GM18951 (cell line): ENCODE results near the gene SLC38A8.

Experiments
- POLR2A ChIP-seq: IDR thresholded peaks from 4 replicates; pipeline ENCODE4 v1.6.1; 2011; ENCODE audit warnings: mild to moderate bottlenecking; ENCODE audit not compliant: insufficient read length, insufficient read depth; ENCODE audit errors: extremely low read depth
- in situ Hi-C: fragments of 300-500 bp; cut with MboI; formaldehyde crosslinking; loops from one replicate; pipeline ENCODE4 v1.12.0; 2022; ENCODE audit warnings: low sequenced_read_pairs, mixed read lengths, inconsistent platforms; ENCODE audit not compliant: unreplicated experiment

SLC38A8 gene

DNA sequence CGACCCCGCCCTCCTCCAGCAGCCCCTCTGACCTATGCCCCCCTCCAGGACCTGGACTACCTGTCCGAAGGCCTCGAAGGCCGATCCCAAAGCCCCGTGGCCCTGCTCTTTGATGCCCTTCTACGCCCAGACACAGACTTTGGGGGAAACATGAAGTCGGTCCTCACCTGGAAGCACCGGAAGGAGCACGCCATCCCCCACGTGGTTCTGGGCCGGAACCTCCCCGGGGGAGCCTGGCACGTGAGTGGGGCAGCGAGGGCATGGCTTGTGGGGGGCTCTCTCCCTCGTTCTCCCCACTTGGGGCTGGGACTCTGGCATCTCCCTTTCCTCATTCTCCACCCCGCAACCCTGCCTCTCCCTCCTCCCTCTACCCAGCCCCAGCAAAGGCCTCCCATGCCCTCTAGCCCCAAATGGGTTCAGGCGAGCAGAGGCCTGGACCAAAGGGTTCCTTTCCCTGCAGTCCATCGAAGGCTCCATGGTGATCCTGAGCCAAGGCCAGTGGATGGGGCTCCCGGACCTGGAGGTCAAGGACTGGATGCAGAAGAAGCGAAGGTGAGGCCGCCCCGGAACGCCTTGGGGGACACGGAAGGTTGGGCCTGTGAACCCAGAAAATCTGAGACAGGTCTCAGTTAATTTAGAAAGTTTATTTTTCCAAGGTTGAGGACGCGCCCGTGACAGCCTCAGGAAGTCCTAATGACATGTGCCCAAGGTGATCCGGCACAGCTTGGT lies 81.9 kb downstream of the SLC38A8 start:
- no peak for TF ChIP-seq POLR2A
- in situ Hi-C loops: loop anchor here (25.0 kb wide), 1 partner anchor 227 kb away; the partner anchor contains the start of genes ADAD2 and TAF1C
